Measurements from ENCODE around the gene PLIN1.
A peak's percentile ranks its signal among the peaks of the same experiment; 100 is the strongest.
"Not testable (repeated sequence)": the region's sequence is repeated elsewhere in the genome, so short reads cannot be mapped to it uniquely, and the experiment has no call there.

PLIN1 gene, protein sequence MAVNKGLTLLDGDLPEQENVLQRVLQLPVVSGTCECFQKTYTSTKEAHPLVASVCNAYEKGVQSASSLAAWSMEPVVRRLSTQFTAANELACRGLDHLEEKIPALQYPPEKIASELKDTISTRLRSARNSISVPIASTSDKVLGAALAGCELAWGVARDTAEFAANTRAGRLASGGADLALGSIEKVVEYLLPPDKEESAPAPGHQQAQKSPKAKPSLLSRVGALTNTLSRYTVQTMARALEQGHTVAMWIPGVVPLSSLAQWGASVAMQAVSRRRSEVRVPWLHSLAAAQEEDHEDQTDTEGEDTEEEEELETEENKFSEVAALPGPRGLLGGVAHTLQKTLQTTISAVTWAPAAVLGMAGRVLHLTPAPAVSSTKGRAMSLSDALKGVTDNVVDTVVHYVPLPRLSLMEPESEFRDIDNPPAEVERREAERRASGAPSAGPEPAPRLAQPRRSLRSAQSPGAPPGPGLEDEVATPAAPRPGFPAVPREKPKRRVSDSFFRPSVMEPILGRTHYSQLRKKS

DNA sequence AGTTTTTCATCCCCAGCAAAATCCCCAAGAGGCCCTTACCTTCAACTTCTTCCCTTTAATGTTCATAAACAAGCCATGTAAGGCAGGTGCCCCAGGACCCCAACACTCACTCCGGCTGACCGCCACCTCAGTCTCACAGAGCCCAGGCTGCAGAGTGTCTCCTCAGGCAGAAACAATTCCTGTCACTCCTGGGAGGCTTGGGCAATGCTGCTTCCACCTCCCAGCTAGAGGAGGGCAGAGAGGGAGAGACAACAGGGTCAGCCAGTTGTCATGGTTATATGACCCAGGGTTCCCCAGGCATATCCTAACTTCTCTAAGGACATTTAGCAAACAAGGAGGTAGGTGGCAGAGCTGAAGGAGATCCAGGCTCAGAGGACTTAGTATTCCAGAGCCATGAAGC, at the start of gene PLIN1:
Gene PLIN1, minus strand, starts transcription at position 156 of the 400 bp plus-strand sequence. CDS start 1,878 bp downstream, outside the sequence.
- DNase-seq: no peak

DNA sequence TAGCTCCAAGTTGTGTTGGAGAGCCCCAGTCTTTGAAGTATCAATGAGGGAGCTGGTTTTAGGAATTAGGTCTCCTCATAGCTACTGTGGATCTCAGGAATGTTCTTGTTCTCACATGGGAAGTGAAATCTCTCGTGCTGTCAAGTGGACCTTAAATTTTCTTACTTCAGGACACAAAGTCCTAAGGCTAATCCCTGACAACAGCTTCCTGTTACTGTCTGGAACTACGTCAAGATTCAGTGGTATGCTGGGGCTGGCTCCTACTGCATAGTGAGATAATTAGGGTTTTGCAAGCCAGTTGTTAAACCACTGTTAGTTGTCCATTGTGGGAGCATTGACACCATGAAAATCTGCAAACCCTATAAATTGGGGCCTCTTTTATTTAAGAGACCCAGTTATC, 49.1 kb upstream of the PLIN1 start:
- DNase-seq: no peak

DNA sequence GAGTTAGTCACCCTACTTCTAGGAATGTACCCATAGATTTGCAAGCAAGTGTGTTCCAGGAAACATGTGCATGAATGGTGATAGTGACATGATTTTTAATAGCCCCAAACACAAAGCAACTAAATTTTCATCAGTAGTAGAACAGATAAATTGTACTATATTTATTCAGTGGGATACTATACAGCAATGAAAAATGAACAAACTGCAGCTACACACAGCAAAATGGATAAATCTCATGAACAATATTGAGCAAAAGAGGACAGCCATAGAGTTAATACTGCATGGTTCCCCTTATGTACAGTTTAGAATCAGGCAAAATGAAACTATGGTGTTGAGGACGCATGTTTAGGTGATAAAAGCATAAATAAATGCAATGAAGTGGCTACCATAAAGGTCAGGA, 45.9 kb upstream of the PLIN1 start:
- no peak for DNase-seq

DNA sequence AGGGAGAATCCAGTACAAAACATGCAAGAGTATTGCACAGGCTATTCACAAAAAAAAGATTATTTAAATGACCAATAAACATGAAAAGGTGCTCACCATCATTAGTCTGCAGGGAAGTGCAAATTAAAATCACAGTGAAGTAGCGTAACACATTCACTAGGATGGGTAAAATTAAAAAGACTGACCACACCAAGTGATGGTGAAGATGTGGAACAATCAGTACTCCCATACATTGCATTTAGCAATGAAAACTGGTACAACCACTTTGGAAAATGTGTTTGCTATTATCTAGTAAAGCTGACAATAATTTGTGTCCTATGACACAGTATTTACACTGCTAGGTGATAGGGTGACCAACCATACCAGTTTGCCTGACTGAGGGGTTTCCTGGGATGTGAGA, 45.5 kb upstream of the PLIN1 start:
- no peak for DNase-seq

DNA sequence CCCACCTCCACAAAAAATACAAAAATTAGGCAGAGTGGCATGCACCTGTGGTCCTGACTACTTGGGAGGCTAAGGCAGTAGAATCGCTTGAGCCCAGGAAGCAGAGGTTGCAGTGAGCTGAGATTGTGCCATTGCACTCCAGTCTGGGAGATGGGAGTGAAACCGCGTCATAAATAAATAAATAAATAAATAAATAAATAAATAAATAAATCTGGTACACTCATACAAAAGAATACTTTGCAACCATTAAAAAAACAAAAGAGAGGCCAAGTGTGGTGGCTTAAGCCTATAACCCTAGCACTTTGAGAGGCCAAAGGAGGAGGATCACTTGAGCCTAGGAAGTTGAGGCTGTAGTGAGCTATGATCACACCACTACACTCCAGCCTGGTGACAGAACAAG, 43.9 kb upstream of the PLIN1 start:
- no peak for DNase-seq

DNA sequence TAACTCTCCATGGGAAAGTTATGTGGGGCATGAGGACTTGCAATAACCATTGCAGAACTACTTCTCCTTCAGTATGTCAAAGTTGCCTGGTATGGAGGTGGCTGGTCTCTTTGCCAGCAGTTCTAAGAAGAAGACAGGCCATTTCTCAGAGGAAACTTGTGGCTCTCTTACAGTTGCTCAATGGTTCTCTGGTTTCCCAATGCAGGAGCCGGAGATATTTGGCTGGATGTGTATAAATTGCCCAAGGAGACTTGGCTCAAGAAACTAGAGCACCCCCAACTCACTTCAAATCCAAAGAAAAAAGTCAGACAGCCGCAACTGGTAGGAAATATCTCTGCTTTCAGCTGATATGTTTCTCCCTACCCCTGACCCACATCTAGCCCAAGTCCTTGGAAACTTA, 35.6 kb upstream of the PLIN1 start:
- DNase-seq: no peak

DNA sequence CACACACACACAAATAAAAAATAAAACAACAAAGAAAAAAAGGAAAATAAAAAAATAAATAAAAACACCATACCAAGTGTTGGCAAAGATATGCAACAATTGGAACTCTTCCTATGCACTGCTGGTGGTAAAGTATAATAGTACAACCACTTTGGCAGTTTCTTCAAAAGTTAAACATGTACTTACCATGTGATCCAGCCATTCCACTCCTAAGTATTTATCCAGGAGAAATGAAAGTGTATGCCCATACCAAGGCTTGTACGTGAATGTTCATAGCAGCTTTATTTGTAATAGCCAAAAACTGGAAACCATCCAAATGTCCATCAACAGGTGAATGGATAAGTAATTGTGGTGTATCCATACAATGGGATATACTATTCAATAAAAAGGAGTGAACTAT, 28.4 kb upstream of the PLIN1 start:
- no peak for DNase-seq

DNA sequence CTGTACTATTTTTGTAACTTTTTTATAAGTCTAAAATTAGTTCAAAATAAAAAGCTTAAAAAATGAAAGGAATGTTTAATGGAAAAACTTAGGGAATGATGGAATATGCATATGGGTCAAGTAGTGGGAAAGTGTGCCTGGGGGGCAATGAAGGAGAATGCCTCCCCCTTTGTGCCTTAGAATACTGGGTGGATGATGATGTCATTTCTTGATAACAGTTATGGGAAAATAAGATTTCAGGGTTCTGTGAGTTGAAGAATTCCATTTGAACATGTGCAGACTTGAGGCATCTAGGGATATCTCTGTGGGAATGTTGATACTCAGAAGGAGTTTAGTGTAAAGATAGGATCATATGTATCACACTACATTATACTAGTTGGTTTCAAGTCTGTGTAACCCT, 25.2 kb upstream of the PLIN1 start:
- DNase-seq: no peak

DNA sequence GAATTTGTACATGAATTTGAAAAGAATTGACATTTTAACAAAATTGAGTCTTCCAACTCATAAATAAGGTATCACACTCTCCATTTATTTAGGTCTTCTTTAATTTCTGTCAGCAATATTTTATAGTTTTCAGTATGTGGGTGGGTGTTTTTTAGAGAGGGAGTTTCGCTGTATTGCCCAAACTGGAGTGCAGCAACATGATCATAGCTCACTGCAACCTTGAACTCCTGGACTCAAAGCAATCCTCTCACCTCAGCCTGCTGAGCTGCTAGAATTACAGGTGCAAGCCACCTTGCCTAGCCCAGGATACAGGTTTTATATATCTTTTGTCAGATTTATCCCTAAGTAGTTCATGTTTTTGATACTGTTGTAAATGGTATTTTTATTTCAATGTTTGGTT, 16.0 kb upstream of the PLIN1 start:
- DNase-seq: no peak

DNA sequence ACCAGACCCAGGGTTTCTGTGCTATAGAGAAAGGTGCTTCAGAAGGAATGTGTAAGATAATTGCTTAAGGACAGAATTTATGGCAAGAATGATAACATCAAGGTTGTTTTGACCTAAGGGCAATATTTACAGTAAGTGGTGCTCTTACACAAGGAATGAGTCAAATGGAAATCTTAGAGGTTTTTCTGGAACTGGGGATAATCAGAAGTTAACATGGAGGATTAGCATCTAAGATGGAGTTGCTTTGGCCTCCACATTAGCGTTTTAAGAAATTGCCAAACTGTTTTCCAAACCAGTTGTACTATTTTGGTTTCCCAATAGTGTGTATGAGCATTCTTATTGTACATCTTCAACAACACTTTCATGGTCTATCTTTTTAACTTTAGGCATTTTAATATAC, 14.5 kb upstream of the PLIN1 start:
- DNase-seq: no peak

DNA sequence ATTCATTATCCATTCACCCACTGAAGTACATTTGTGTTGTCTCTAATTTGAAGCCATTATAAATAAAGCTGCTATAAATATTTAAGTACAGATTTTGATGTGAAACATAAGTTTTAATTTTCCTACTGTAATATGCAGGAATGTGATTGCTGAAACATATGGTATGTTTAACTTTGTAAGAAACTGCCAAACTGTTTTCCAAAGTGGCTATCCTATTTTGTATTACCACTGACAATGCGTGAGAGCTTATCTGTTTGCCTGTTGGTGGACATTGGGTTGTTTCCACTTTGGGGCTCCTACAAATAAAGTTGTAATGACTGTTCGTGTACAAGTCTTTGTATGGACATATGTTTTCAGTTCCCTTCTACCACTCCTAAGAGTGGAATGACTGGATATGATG, 13.9 kb upstream of the PLIN1 start:
- no peak for DNase-seq

DNA sequence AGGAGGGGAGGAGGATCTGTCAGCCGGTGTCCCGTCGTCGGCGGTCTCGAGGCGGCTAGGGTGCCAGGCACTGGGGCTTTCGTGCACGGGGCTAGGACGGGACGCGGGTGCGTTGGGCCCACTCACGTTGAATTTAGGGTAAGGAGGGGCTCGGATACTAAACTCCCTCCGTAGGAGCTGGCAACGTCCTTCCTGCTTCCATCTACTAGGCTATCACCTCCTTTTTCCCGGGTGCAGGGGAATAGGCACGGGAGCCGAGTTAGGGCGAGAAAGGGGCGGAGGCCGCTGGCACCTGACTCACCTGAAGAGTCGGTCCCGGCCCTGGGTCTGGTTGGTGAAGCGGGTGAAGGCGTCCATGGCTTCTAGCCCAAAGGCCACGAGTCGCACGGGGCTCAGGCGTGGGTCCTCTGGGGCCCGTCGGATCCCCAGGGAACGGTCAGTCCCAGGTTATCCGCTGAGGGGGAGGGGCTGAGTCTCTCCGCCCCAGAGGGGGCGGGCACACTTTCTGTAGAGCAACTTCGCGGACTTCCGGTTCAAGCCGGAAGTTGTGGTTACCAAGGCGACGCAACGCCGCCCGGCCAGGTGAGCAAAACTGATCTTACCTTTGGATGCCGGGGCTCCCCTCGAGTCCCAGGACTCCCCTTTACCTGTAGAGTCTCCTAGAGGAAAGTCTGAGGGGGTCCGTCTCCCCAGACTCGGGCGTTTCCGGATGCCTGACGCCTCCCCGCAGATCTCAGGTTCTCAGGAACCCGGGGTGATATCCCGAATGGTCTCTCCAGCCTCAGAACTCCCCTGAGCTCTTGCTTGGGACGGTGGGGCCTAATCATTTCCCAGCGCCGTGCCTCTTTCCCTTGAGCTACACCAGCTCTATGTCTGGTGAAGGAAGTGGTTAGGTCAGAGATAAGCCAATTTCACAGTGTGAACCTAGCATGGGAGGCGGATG, 11.4 kb upstream of the PLIN1 start, which contains the start of the genes PEX11A and WDR93:
Gene PEX11A, minus strand, starts transcription at position 479 of the 943 bp plus-strand sequence. Its CDS starts 122 bp downstream, at position 357.
Gene WDR93, plus strand, starts transcription at position 536 of the 943 bp plus-strand sequence. CDS start 10,936 bp downstream, outside the sequence.
- DNase-seq: peak in 45 of 56 donors; percentile 10 to 80 (median 48)

DNA sequence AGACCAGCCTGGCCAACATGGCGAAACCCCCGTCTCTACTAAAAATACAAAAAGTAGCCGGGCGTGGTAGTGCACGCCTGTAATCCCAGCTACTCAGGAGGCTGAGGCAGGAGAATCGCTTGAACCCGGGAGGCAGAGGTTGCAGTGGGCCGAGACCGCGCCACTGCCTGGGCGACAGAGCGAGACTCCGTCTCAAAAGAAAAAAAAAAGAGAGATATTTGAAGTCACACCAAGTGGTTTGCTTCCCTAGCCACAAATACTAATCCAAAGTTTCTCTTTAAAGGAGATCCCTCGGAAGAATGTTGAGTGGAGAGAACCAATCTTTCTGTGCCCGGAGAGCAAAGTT, 10.7 kb upstream of the PLIN1 start:
- DNase-seq: not testable (repeated sequence)

DNA sequence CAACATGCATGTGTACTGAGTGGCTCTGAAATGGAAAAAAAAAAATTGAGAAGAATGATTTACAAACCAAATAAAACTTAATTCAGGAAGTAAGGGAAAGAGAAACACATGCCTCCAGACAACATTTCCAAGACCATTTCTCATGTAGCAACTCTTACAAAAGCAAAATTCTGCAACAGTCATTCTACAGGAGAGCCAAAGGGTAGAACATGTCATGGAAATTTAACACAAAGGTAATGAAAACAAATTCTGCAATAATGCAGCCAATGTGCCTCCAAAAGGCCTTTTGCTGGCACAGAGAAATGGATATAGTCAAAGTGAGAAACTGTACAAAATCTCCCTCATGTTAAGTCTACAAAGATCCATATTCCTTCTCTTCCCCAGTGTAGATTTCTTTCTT, 7.4 kb upstream of the PLIN1 start:
- DNase-seq: no peak

DNA sequence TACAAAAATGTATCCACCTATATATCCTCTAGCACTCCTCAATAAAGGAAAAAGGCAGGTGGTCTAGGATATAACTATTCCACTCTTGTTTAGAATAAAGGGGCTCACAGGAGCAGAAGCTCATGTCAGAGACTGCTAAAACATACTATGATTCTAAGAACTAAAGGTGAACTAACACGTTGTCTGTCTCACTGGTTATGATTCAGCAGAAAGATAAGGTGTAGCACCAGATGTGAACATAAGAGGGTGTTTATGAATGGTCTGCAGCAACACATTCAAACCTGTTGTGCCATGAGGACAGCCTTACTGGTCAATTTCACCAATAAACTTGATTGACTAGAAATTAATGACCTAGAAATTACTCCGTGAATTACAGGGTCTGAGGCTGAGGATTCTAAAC, 6.8 kb upstream of the PLIN1 start:
- no peak for DNase-seq

DNA sequence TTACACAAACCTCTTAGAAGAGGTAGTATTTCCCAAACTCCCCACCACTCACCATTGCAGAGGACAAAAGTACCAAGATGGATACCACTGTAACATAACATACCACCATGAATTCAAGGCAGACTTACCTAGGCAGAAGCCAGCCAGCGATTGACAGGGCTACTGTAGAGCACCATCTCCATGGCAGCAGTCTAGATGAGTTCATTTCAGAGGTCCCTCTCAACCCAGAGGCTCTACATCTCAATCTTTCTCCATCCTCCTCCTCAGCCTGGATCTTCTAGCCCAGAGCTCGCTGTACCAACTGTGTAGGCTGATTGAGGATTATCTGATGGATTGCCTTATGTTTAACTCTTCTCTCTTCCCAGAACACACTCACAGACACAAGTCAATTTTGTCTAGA, 2.0 kb upstream of the PLIN1 start:
- DNase-seq: no peak

DNA sequence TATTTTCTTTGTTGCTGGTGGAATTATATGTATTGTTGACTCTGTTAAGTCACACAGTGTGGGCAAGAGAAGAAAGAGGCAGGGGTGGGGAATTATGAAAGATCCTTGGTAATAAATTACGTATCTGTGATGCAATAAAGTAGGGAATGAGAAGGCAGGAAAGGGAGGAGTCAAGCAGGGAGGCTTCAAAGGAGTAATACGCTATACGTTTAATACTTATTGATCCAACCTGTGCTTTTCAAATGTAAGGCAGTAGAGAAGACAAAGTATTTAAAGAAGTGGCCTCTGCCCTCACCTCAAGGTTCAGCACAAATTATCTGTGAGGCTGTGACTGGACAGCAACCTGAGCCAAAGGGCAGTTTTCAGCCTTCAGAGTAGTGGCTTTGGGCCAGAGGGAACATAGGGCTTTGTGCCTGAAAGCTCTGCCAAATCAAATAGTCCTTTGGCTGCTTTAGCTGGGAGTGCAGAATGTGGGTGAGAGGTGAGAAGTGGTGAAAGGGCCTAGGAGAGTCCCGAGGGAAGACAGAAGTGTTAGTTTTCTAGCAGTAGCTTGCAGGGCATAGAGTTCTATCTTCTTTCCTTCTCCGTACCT, 1.2 kb upstream of the PLIN1 start:
- peak in 17 of 56 donors; percentile 15 to 58 (median 34) for DNase-seq

DNA sequence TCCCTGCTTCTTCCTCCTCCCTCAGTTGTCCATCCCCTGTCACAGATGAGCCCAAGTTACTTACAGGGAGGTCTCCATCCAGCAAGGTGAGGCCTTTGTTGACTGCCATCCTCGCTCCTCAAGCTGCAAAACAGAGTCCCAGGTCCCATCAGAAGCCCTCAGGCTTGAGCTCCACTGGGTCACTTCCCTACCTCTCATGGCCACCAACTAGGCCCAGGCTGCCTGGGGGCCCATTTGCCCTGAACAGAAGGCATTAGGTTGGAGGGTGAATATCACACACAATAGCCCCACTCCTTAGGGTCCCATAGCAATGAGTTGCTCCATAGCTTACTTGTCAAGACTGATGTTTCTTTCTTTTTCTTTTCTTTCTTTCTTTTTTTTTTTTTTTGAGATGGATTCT, 1.8 kb downstream of the PLIN1 start:
- no peak for DNase-seq

DNA sequence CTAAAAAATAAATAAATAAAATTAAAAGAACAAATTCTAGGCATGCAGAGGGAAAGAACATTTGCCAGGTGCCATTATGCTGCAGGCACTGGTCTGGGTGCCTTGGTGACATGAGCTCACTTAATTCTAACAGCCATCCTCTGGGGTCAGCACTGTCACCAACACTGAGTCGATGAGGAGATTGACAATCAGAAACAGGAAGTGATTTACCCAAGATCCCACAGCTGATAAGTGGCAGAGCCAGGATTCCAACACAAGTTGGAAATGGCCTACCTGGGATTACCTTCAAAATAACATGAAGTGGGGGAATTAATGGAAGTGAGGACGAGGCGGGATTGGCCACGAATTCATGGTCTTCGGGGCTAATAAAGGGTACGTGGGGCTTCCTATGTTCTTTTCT, 3.6 kb downstream of the PLIN1 start:
- no peak for DNase-seq

DNA sequence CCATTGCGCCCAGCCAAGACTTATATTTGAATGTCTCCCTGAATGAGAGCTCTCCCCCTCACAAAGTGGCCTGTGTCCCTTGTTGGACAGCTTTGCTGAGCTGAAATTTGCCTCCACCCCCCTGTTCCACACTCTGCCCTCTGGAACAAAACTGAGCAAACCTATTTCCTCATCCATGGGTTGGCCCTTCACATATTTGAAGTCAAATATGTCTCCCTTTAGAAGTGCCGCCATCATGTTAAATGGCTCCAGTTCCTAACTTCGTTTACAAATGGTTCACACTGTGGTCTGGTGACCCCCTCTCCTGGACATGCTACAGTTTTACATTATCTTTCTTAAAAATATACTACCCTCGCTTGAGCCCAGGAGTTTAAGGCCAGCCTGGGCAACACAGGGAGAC, 4.6 kb downstream of the PLIN1 start:
- DNase-seq: no peak

DNA sequence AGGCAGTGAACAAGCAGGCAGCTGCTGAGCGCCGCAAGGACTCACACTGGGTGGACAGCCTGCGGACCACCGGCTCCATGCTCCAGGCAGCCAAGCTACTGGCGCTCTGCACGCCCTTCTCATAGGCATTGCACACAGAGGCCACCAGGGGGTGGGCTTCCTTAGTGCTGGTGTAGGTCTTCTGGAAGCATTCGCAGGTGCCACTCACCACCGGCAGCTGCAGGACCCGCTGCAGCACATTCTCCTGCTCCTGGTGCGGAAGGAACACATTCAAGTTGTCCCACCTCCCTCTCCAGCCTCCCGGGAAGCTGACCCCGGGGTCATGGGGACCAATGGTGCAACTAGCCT, 6.0 kb downstream of the PLIN1 start:
- peak in 3 of 56 donors; percentile 13 to 20 (median 15) for DNase-seq
